ENCODE results near the gene PIAS2. TPM values are rescaled to one million over a fixed set of nuclear protein-coding genes. Genes with fewer than 3 reads are reported as not detected.

PIAS2 gene
- total RNA-seq, 1 donor: 36.6 TPM

DNA sequence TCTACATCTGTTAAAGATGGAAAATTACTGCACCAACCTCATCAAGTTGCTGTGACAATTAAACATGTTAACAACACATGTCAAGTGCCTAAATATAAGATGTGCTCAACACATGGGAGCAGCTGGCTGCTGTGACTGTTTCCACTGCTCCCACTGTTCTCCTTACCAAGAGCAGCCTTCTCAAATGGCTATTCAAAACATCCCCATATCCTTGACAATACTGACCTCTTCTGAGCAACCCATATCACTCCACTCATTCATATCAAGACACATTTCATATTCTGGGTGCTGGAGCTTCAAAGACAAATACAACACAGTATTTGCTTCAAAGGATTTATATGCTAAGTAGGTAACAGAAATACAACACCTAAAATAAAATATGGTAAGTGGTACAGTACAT is 60.3 kb downstream of the PIAS2 start:
- Histone ChIP-seq H3K36me3 (ENCODE audit: insufficient read depth, low read length) (peaks cover 12% of the 10 kb centered on the region), H3K27me3 (ENCODE audit: insufficient read depth, low read length) (no peaks in the 10 kb centered on the region), H4K20me1 (ENCODE audit: insufficient read depth, low read length) (peaks cover 14% of the 10 kb centered on the region), H3K4me1 (ENCODE audit: insufficient read depth, low read length) (peaks cover 3% of the 10 kb centered on the region), H3K27ac (ENCODE audit: low read depth, low read length) (no peak overlapping the region), H3K4me3 (ENCODE audit: insufficient read depth, low read length) (no peak overlapping the region), H3K9me3 (ENCODE audit: low read depth, low read length) (no peaks in the 10 kb centered on the region), H3K4me2 (ENCODE audit: insufficient read depth, low read length) (no peak overlapping the region), H2AFZ (ENCODE audit: low read length) (no peak overlapping the region), H3K79me2 (ENCODE audit: insufficient read depth, low read length) (peaks cover 10% of the 10 kb centered on the region)
- TF ChIP-seq, protein P1, sequence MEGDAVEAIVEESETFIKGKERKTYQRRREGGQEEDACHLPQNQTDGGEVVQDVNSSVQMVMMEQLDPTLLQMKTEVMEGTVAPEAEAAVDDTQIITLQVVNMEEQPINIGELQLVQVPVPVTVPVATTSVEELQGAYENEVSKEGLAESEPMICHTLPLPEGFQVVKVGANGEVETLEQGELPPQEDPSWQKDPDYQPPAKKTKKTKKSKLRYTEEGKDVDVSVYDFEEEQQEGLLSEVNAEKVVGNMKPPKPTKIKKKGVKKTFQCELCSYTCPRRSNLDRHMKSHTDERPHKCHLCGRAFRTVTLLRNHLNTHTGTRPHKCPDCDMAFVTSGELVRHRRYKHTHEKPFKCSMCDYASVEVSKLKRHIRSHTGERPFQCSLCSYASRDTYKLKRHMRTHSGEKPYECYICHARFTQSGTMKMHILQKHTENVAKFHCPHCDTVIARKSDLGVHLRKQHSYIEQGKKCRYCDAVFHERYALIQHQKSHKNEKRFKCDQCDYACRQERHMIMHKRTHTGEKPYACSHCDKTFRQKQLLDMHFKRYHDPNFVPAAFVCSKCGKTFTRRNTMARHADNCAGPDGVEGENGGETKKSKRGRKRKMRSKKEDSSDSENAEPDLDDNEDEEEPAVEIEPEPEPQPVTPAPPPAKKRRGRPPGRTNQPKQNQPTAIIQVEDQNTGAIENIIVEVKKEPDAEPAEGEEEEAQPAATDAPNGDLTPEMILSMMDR (IDR thresholded peaks at IDR 0.05; ENCODE audit: extremely low read depth, low read depth, low read length): no peak
- no peak for DNase-seq (ENCODE audit: insufficient read length, low spot score, missing footprints)

DNA sequence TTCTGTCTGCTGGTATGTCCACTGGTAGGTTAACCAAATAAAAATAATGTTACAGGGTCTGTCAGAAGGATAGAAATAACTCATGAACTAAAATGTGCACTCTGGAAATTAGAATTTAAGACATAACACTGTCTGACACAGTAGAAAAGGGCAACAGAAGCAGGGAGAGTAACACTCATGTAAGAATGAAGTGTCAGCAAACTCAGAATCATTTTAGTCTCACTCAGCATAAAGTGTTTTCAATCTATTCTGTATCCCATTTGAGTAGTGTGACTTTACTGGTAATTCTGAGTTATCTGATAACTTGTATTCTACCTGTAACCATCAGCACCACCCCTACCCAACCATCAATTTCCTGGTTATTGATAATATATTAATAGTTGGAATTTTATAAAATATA is 68.3 kb downstream of the PIAS2 start:
- no peaks in the 10 kb centered on the region for H3K36me3 ChIP-seq (ENCODE audit: insufficient read depth, low read length)
- no peak overlapping the region for H3K4me2 ChIP-seq (ENCODE audit: insufficient read depth, low read length)
- no peak overlapping the region for H3K4me3 ChIP-seq (ENCODE audit: insufficient read depth, low read length)
- no peaks in the 10 kb centered on the region for H3K27me3 ChIP-seq (ENCODE audit: insufficient read depth, low read length)
- no peaks in the 10 kb centered on the region for H3K4me1 ChIP-seq (ENCODE audit: insufficient read depth, low read length)
- no peak overlapping the region for H2AFZ ChIP-seq (ENCODE audit: low read length)
- no peaks in the 10 kb centered on the region for H3K9me3 ChIP-seq (ENCODE audit: low read depth, low read length)
- H3K79me2 ChIP-seq (ENCODE audit: insufficient read depth, low read length): no peaks in the 10 kb centered on the region
- no peak overlapping the region for H3K27ac ChIP-seq (ENCODE audit: low read depth, low read length)
- H4K20me1 ChIP-seq (ENCODE audit: insufficient read depth, low read length): no peaks in the 10 kb centered on the region
- no peak for DNase-seq (ENCODE audit: insufficient read length, low spot score, missing footprints)
- TF ChIP-seq, protein P1 (IDR thresholded peaks at IDR 0.05; ENCODE audit: extremely low read depth, low read depth, low read length): no peak

DNA sequence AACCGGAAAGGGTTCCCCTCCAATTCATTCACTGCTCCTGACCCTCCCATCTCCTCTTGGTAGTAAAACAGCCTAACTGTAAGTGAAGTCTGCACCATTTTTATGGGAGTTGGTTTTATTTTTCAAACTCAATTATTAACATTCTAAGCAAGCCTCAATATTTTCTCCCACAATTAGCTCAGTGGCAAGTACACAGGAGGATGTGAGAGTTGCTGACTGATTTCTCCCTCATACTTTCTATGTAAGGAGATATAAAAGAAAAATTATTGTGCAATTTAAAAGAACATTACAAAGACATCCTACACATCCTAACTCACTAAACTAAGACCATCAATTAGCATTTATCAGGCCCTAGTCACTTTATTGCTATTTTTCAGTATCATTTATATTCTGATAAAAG is 73.9 kb downstream of the PIAS2 start:
- no peak overlapping the region for H2AFZ ChIP-seq (ENCODE audit: low read length)
- DNase-seq (ENCODE audit: insufficient read length, low spot score, missing footprints): no peak
- no peaks in the 10 kb centered on the region for H3K4me1 ChIP-seq (ENCODE audit: insufficient read depth, low read length)
- no peak overlapping the region for H3K27ac ChIP-seq (ENCODE audit: low read depth, low read length)
- H3K4me3 ChIP-seq (ENCODE audit: insufficient read depth, low read length): no peak overlapping the region
- H3K36me3 ChIP-seq (ENCODE audit: insufficient read depth, low read length): no peaks in the 10 kb centered on the region
- H3K4me2 ChIP-seq (ENCODE audit: insufficient read depth, low read length): no peak overlapping the region
- TF ChIP-seq, protein P1 (IDR thresholded peaks at IDR 0.05; ENCODE audit: extremely low read depth, low read depth, low read length): no peak
- H3K9me3 ChIP-seq (ENCODE audit: low read depth, low read length): no peaks in the 10 kb centered on the region
- no peaks in the 10 kb centered on the region for H3K27me3 ChIP-seq (ENCODE audit: insufficient read depth, low read length)
- no peaks in the 10 kb centered on the region for H4K20me1 ChIP-seq (ENCODE audit: insufficient read depth, low read length)
- H3K79me2 ChIP-seq (ENCODE audit: insufficient read depth, low read length): no peaks in the 10 kb centered on the region

DNA sequence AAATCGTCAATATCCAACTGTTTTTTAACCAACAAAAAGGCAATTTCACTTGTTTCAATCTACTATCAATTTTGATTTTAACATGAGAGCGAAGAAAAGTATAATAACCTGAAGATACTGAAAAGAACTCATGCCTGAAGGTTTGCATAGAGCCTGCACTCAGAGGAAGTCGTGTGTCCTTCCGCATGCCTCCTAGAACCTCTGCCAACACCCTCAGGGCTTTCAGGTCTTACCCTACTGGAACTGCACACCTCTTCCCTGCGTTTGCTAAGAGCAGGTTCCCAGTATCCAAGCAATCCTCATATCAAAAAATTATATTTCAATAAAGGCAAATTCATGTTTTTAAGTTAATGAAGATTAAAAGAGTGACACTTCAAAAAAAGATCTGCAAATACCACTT is 74.7 kb downstream of the PIAS2 start:
- Histone ChIP-seq H3K9me3 (ENCODE audit: low read depth, low read length) (no peaks in the 10 kb centered on the region), H3K27me3 (ENCODE audit: insufficient read depth, low read length) (no peaks in the 10 kb centered on the region), H3K27ac (ENCODE audit: low read depth, low read length) (no peak overlapping the region), H3K36me3 (ENCODE audit: insufficient read depth, low read length) (no peaks in the 10 kb centered on the region), H3K79me2 (ENCODE audit: insufficient read depth, low read length) (no peaks in the 10 kb centered on the region), H3K4me3 (ENCODE audit: insufficient read depth, low read length) (no peak overlapping the region), H4K20me1 (ENCODE audit: insufficient read depth, low read length) (no peaks in the 10 kb centered on the region), H3K4me2 (ENCODE audit: insufficient read depth, low read length) (no peak overlapping the region), H3K4me1 (ENCODE audit: insufficient read depth, low read length) (no peaks in the 10 kb centered on the region), H2AFZ (ENCODE audit: low read length) (no peak overlapping the region)
- TF ChIP-seq, protein P1 (IDR thresholded peaks at IDR 0.05; ENCODE audit: extremely low read depth, low read depth, low read length): no peak
- DNase-seq (ENCODE audit: insufficient read length, low spot score, missing footprints): no peak

All from osteoblast (primary cell).